Measurements from ENCODE around the gene GRIK2. TPM values are rescaled to one million over a fixed set of nuclear protein-coding genes. Genes with fewer than 3 reads are reported as not detected.

Gene GRIK2
- total and polyA plus RNA-seq, 2 experiments from 2014 or later = 1.4 to 7.1 TPM

- no peaks in the 10 kb centered on the region for H4K20me1 ChIP-seq (ENCODE audit: insufficient read depth)
Observed at GRCh38 chr6:101936516-101936915, 543.0 kb downstream of the GRIK2 start.

GRCh38 chr6:101937108-101937507 is 543.6 kb downstream of the GRIK2 start:
- Histone ChIP-seq H3K4me3 (no peak overlapping the region), H3K27ac (no peak overlapping the region), H3K4me1 (ENCODE audit: insufficient read depth) (no peaks in the 10 kb centered on the region), H3K9me2 (ENCODE audit: insufficient read depth) (no peaks in the 10 kb centered on the region), H3K27me3 (replicated peaks; ENCODE audit: insufficient read depth) (no peaks in the 10 kb centered on the region), H2AFZ (no peak overlapping the region), H3K9me3 (ENCODE audit: low read depth) (no peaks in the 10 kb centered on the region), H3K36me3 (ENCODE audit: low read depth) (no peaks in the 10 kb centered on the region), H3K9ac (no peak overlapping the region), H4K20me1 (ENCODE audit: insufficient read depth) (no peaks in the 10 kb centered on the region), H3K79me2 (ENCODE audit: insufficient read depth) (no peaks in the 10 kb centered on the region), H3F3A (ENCODE audit: insufficient read depth) (no peaks in the 10 kb centered on the region), H3K4me2 (ENCODE audit: unreplicated experiment) (no peak overlapping the region)
- 70 to 72% methylated on average over 1 of the region's 1 CpG for WGBS, 2 experiments (ENCODE audit: low coverage in 1 of 2, low lambda C conversion rate in 2 of 2, missing lambda C conversion rate in 2 of 2)
- no peak for DNase-seq
- TF ChIP-seq EZH2 (IDR thresholded peaks at IDR 0.05; ENCODE audit: insufficient read depth, poor library complexity, severe bottlenecking) = no peak
- no peak for TF ChIP-seq EZH2phosphoT487 (IDR thresholded peaks at IDR 0.05; ENCODE audit: insufficient read depth, low read depth)
- in situ Hi-C loops (cut with MboI) = no loop called here

More at GRCh38 chr6:101936516-101936915, 543.0 kb downstream of the GRIK2 start:
- no peak overlapping the region for H3K4me2 ChIP-seq (ENCODE audit: unreplicated experiment)
- H3K9me2 ChIP-seq (ENCODE audit: insufficient read depth) = no peaks in the 10 kb centered on the region
- no peaks in the 10 kb centered on the region for H3K79me2 ChIP-seq (ENCODE audit: insufficient read depth)
- no peaks in the 10 kb centered on the region for H3K36me3 ChIP-seq (ENCODE audit: low read depth)
- H3K4me1 ChIP-seq (ENCODE audit: insufficient read depth) = no peaks in the 10 kb centered on the region
- no peak overlapping the region for H3K4me3 ChIP-seq
- in situ Hi-C loops (cut with MboI) = no loop called here
- no peak overlapping the region for H3K9ac ChIP-seq
- no peaks in the 10 kb centered on the region for H3K27me3 ChIP-seq (replicated peaks; ENCODE audit: insufficient read depth)
- TF ChIP-seq EZH2phosphoT487 (IDR thresholded peaks at IDR 0.05; ENCODE audit: insufficient read depth, low read depth) = no peak
- no peak for TF ChIP-seq EZH2 (IDR thresholded peaks at IDR 0.05; ENCODE audit: insufficient read depth, poor library complexity, severe bottlenecking)
- no peak overlapping the region for H2AFZ ChIP-seq
- WGBS, 2 experiments (ENCODE audit: low coverage in 1 of 2, low lambda C conversion rate in 2 of 2, missing lambda C conversion rate in 2 of 2) = 17 to 47% methylated on average over 1 of the region's 1 CpG
- no peaks in the 10 kb centered on the region for H3K9me3 ChIP-seq (ENCODE audit: low read depth)
- H3K27ac ChIP-seq = no peak overlapping the region
- no peaks in the 10 kb centered on the region for H3F3A ChIP-seq (ENCODE audit: insufficient read depth)
- no peak for DNase-seq

- no peak for DNase-seq
- 42 to 52% methylated on average over 2 of the region's 2 CpGs for WGBS, 2 experiments (ENCODE audit: low coverage in 1 of 2, low lambda C conversion rate in 2 of 2, missing lambda C conversion rate in 2 of 2)
Observed at GRCh38 chr6:101940391-101940790, 546.9 kb downstream of the GRIK2 start.

GRCh38 chr6:101956961-101957360 is 563.5 kb downstream of the GRIK2 start:
- H3K9me2 ChIP-seq (ENCODE audit: insufficient read depth) = no peaks in the 10 kb centered on the region
- WGBS, 2 experiments (ENCODE audit: low coverage in 1 of 2, low lambda C conversion rate in 2 of 2, missing lambda C conversion rate in 2 of 2) = 3 to 9% methylated on average over 2 of the region's 2 CpGs
- H3K79me2 ChIP-seq (ENCODE audit: insufficient read depth) = no peaks in the 10 kb centered on the region
- no peak overlapping the region for H3K4me3 ChIP-seq
- no peaks in the 10 kb centered on the region for H3K9me3 ChIP-seq (ENCODE audit: low read depth)
- in situ Hi-C loops (cut with MboI) = no loop called here
- no peaks in the 10 kb centered on the region for H3F3A ChIP-seq (ENCODE audit: insufficient read depth)
- no peaks in the 10 kb centered on the region for H3K4me1 ChIP-seq (ENCODE audit: insufficient read depth)
- no peaks in the 10 kb centered on the region for H3K36me3 ChIP-seq (ENCODE audit: low read depth)
- no peak for DNase-seq
- H3K27me3 ChIP-seq (replicated peaks; ENCODE audit: insufficient read depth) = no peaks in the 10 kb centered on the region
- TF ChIP-seq EZH2phosphoT487 (IDR thresholded peaks at IDR 0.05; ENCODE audit: insufficient read depth, low read depth) (no peak), EZH2 (IDR thresholded peaks at IDR 0.05; ENCODE audit: insufficient read depth, poor library complexity, severe bottlenecking) (no peak)
- no peaks in the 10 kb centered on the region for H4K20me1 ChIP-seq (ENCODE audit: insufficient read depth)
- H3K9ac ChIP-seq = no peak overlapping the region
- no peak overlapping the region for H3K27ac ChIP-seq
- no peak overlapping the region for H2AFZ ChIP-seq
- H3K4me2 ChIP-seq (ENCODE audit: unreplicated experiment) = no peak overlapping the region

More at GRCh38 chr6:101940391-101940790, 546.9 kb downstream of the GRIK2 start:
- no peak overlapping the region for H3K27ac ChIP-seq
- H3K4me1 ChIP-seq (ENCODE audit: insufficient read depth) = no peaks in the 10 kb centered on the region
- H3K36me3 ChIP-seq (ENCODE audit: low read depth) = no peaks in the 10 kb centered on the region
- H4K20me1 ChIP-seq (ENCODE audit: insufficient read depth) = no peaks in the 10 kb centered on the region
- in situ Hi-C loops (cut with MboI) = no loop called here
- no peak overlapping the region for H3K9ac ChIP-seq
- H3K4me2 ChIP-seq (ENCODE audit: unreplicated experiment) = no peak overlapping the region
- H3F3A ChIP-seq (ENCODE audit: insufficient read depth) = no peaks in the 10 kb centered on the region
- TF ChIP-seq EZH2phosphoT487 (IDR thresholded peaks at IDR 0.05; ENCODE audit: insufficient read depth, low read depth) = no peak
- TF ChIP-seq EZH2 (IDR thresholded peaks at IDR 0.05; ENCODE audit: insufficient read depth, poor library complexity, severe bottlenecking) = no peak
- no peak overlapping the region for H2AFZ ChIP-seq
- H3K9me3 ChIP-seq (ENCODE audit: low read depth) = no peaks in the 10 kb centered on the region
- no peaks in the 10 kb centered on the region for H3K9me2 ChIP-seq (ENCODE audit: insufficient read depth)
- no peaks in the 10 kb centered on the region for H3K27me3 ChIP-seq (replicated peaks; ENCODE audit: insufficient read depth)
- H3K79me2 ChIP-seq (ENCODE audit: insufficient read depth) = no peaks in the 10 kb centered on the region
- H3K4me3 ChIP-seq = no peak overlapping the region

GRCh38 chr6:101961357-101961756 is 567.8 kb downstream of the GRIK2 start:
- in situ Hi-C loops (cut with MboI) = no loop called here
- Histone ChIP-seq H3K27ac (no peak overlapping the region), H3K27me3 (replicated peaks; ENCODE audit: insufficient read depth) (no peaks in the 10 kb centered on the region), H3K9me2 (ENCODE audit: insufficient read depth) (no peaks in the 10 kb centered on the region), H3K79me2 (ENCODE audit: insufficient read depth) (no peaks in the 10 kb centered on the region), H4K20me1 (ENCODE audit: insufficient read depth) (no peaks in the 10 kb centered on the region), H3K4me3 (no peak overlapping the region), H3K9ac (no peak overlapping the region), H3K36me3 (ENCODE audit: low read depth) (no peaks in the 10 kb centered on the region), H3K4me2 (ENCODE audit: unreplicated experiment) (no peak overlapping the region), H3F3A (ENCODE audit: insufficient read depth) (no peaks in the 10 kb centered on the region), H3K4me1 (ENCODE audit: insufficient read depth) (no peaks in the 10 kb centered on the region), H3K9me3 (ENCODE audit: low read depth) (no peaks in the 10 kb centered on the region), H2AFZ (no peak overlapping the region)
- WGBS, 2 experiments (ENCODE audit: low coverage in 1 of 2, low lambda C conversion rate in 2 of 2, missing lambda C conversion rate in 2 of 2) = 37 to 43% methylated on average over 8 of the region's 8 CpGs
- DNase-seq = no peak
- no peak for TF ChIP-seq EZH2 (IDR thresholded peaks at IDR 0.05; ENCODE audit: insufficient read depth, poor library complexity, severe bottlenecking)
- TF ChIP-seq EZH2phosphoT487 (IDR thresholded peaks at IDR 0.05; ENCODE audit: insufficient read depth, low read depth) = no peak
